ENCODE data around the gene BNIP3.
"Not testable (repeated sequence)": the region's sequence is repeated elsewhere in the genome, so short reads cannot be mapped to it uniquely, and the experiment has no call there.

BNIP3 gene

GRCh38 chr10:131930586-131931330 is 51.0 kb downstream of the BNIP3 start:
- no peak for DNase-seq (ENCODE audit: low read depth in 2 of 3, low spot score in 2 of 3)

GRCh38 chr10:131930150-131930549 is 51.6 kb downstream of the BNIP3 start:
- no peak for DNase-seq (ENCODE audit: low read depth in 2 of 3, low spot score in 2 of 3)

- DNase-seq (ENCODE audit: low read depth in 2 of 3, low spot score in 2 of 3) = no peak
Measured at GRCh38 chr10:131929122-131929845, 52.4 kb downstream of the BNIP3 start.

GRCh38 chr10:131928248-131929095 is 53.3 kb downstream of the BNIP3 start:
- DNase-seq (ENCODE audit: low read depth in 2 of 3, low spot score in 2 of 3) = peak; percentile 19 to 49 (median 27)

GRCh38 chr10:131926743-131927595 is 54.8 kb downstream of the BNIP3 start:
- no peak for DNase-seq (ENCODE audit: low read depth in 2 of 3, low spot score in 2 of 3)

- no peak for DNase-seq (ENCODE audit: low read depth in 2 of 3, low spot score in 2 of 3)
Measured at GRCh38 chr10:131926253-131926652, 55.5 kb downstream of the BNIP3 start.

GRCh38 chr10:131925716-131926115 is 56.0 kb downstream of the BNIP3 start:
- DNase-seq (ENCODE audit: low read depth in 2 of 3, low spot score in 2 of 3) = no peak

- no peak for DNase-seq (ENCODE audit: low read depth in 2 of 3, low spot score in 2 of 3)
Measured at GRCh38 chr10:131925011-131925649, 56.6 kb downstream of the BNIP3 start.

GRCh38 chr10:131923038-131923756 is 58.5 kb downstream of the BNIP3 start:
- DNase-seq (ENCODE audit: low read depth in 2 of 3, low spot score in 2 of 3) = no peak

- DNase-seq (ENCODE audit: low read depth in 2 of 3, low spot score in 2 of 3) = no peak
Measured at GRCh38 chr10:131921184-131921583, 60.5 kb downstream of the BNIP3 start.

- no peak for DNase-seq (ENCODE audit: low read depth in 2 of 3, low spot score in 2 of 3)
Measured at GRCh38 chr10:131920693-131921092, 61.0 kb downstream of the BNIP3 start.

- DNase-seq (ENCODE audit: low read depth in 2 of 3, low spot score in 2 of 3) = no peak
Measured at GRCh38 chr10:131920151-131920550, 61.6 kb downstream of the BNIP3 start.

- not testable (repeated sequence) for DNase-seq (ENCODE audit: low read depth in 2 of 3, low spot score in 2 of 3)
Measured at GRCh38 chr10:131919461-131919860, 62.3 kb downstream of the BNIP3 start.

Measured in activated CD8-positive, alpha-beta memory T cell treated with anti-CD3 and anti-CD28 coated beads for 48 hours (primary cell).